Neural progenitor cell (in vitro differentiated cells): Measurements from ENCODE around the gene EYS. TPM values are rescaled to one million over a fixed set of nuclear protein-coding genes. Genes with fewer than 3 reads are reported as not detected.

Source experiments
- DNase-seq: peaks from one replicate; pipeline ENCODE4 v3.0.0-alpha.2; 2016; ENCODE audit warnings: low spot score
- H2AFZ ChIP-seq: fragments of 200-600 bp; sonication (generic); replicated peaks from 2 replicates; pipeline ENCODE4 v1.6.1; 2016; ENCODE audit warnings: antibody characterized with exemption
- H3F3A ChIP-seq: fragments of 200-600 bp; sonication (generic); 2 replicates; pipeline ENCODE4 v1.6.1; 2016; ENCODE audit warnings: antibody characterized with exemption, low read depth
- H3K27ac ChIP-seq: fragments of 200-600 bp; sonication (generic); 2 replicates; pipeline ENCODE4 v1.5.1; 2016; ENCODE audit warnings: mild to moderate bottlenecking
- H3K27me3 ChIP-seq: fragments of 200-600 bp; sonication (generic); 2 replicates; pipeline ENCODE4 v1.6.1; 2016; ENCODE audit warnings: mild to moderate bottlenecking, moderate library complexity
- H3K36me3 ChIP-seq: fragments of 200-600 bp; sonication (generic); 2 replicates; pipeline ENCODE4 v1.5.1; 2016
- H3K4me1 ChIP-seq: fragments of 200-600 bp; sonication (generic); 2 replicates; pipeline ENCODE4 v1.6.1; 2016; ENCODE audit warnings: mixed run types
- H3K4me2 ChIP-seq: fragments of 200-600 bp; sonication (generic); 2 replicates; pipeline ENCODE4 v1.6.1; 2016
- H3K4me3 ChIP-seq: fragments of 200-600 bp; sonication (generic); 2 replicates; pipeline ENCODE4 v1.5.1; 2016
- H3K79me2 ChIP-seq: fragments of 200-600 bp; sonication (generic); 2 replicates; pipeline ENCODE4 v1.6.1; 2016; ENCODE audit warnings: low read depth
- H3K9ac ChIP-seq: fragments of 200-600 bp; sonication (generic); 2 replicates; pipeline ENCODE4 v1.6.1; 2016
- H3K9me3 ChIP-seq: fragments of 200-600 bp; sonication (generic); 2 replicates; pipeline ENCODE4 v1.5.1; 2016; ENCODE audit warnings: low read depth
- H4K20me1 ChIP-seq: fragments of 200-600 bp; sonication (generic); 2 replicates; pipeline ENCODE4 v1.6.1; 2016; ENCODE audit warnings: low read depth
- H3K27ac Mint-ChIP-seq: 3 replicates; pipeline ENCODE4 v1.8.0; 2021; ENCODE audit warnings: mixed read lengths
- H3K27me3 Mint-ChIP-seq: 2 replicates; pipeline ENCODE4 v1.8.0; 2022; ENCODE audit warnings: low read depth, mild to moderate bottlenecking, inconsistent platforms, moderate library complexity, mixed read lengths; ENCODE audit not compliant: insufficient read depth
- H3K36me3 Mint-ChIP-seq: 3 replicates; pipeline ENCODE4 v1.8.0; 2021; ENCODE audit warnings: mixed read lengths
- H3K4me1 Mint-ChIP-seq: 3 replicates; pipeline ENCODE4 v1.8.0; 2021; ENCODE audit warnings: mixed read lengths
- H3K4me3 Mint-ChIP-seq: 3 replicates; pipeline ENCODE4 v1.8.0; 2021; ENCODE audit warnings: mild to moderate bottlenecking, moderate library complexity, mixed read lengths
- H3K9me3 Mint-ChIP-seq: 3 replicates; pipeline ENCODE4 v1.8.0; 2020; ENCODE audit warnings: mixed read lengths
- CTCF ChIP-seq: fragments of 200-600 bp; sonication (generic); IDR thresholded peaks from 2 replicates; pipeline ENCODE4 v1.5.1; 2017; ENCODE audit warnings: antibody characterized with exemption, mild to moderate bottlenecking
- EZH2 ChIP-seq: fragments of 200-600 bp; sonication (generic); IDR thresholded peaks from 2 replicates; pipeline ENCODE4 v1.6.1; 2017; ENCODE audit warnings: antibody characterized with exemption, mild to moderate bottlenecking, moderate library complexity
- EZH2phosphoT487 ChIP-seq: fragments of 200-600 bp; sonication (generic); IDR thresholded peaks from 2 replicates; pipeline ENCODE4 v1.6.1; 2017; ENCODE audit warnings: antibody characterized with exemption
- total RNA-seq: library from RNA; depleted of rRNA; stranded (reverse); fragments of >200 nt; gene quantifications from 2 replicates; pipeline ENCODE4 v1.2.3, GENCODE V29; 2015; ENCODE audit warnings: low replicate concordance

EYS gene
- total RNA-seq, 1 donor from 2014 or later = not detected

- H2AFZ ChIP-seq = no peak overlapping the region
- Mint-ChIP-seq H3K4me3 (no peak overlapping the region), H3K9me3 (peaks cover 4% of the 10 kb centered on the region), H3K27ac (no peak overlapping the region), H3K4me1 (no peaks in the 10 kb centered on the region), H3K27me3 (no peaks in the 10 kb centered on the region), H3K36me3 (no peaks in the 10 kb centered on the region)
- no peak overlapping the region for H3K9ac ChIP-seq
- no peaks in the 10 kb centered on the region for H4K20me1 ChIP-seq
- TF ChIP-seq EZH2phosphoT487 (no peak), CTCF (no peak), EZH2 (no peak)
- no peaks in the 10 kb centered on the region for H3K9me3 ChIP-seq
- no peaks in the 10 kb centered on the region for H3F3A ChIP-seq
- no peaks in the 10 kb centered on the region for H3K36me3 ChIP-seq
- no peak overlapping the region for H3K4me3 ChIP-seq
- H3K27me3 ChIP-seq = no peaks in the 10 kb centered on the region
- no peak for DNase-seq
- no peak overlapping the region for H3K27ac ChIP-seq
- H3K4me2 ChIP-seq = no peak overlapping the region
- no peaks in the 10 kb centered on the region for H3K4me1 ChIP-seq
- no peaks in the 10 kb centered on the region for H3K79me2 ChIP-seq
Observed at GRCh38 chr6:65642776-65643175, 64.2 kb downstream of the EYS start.

GRCh38 chr6:65638047-65638831 is 68.8 kb downstream of the EYS start:
- H3F3A ChIP-seq = no peaks in the 10 kb centered on the region
- H3K9me3 ChIP-seq = no peaks in the 10 kb centered on the region
- no peaks in the 10 kb centered on the region for H3K79me2 ChIP-seq
- H3K36me3 ChIP-seq = no peaks in the 10 kb centered on the region
- H3K4me2 ChIP-seq = no peak overlapping the region
- H3K4me1 Mint-ChIP-seq = no peaks in the 10 kb centered on the region
- no peak overlapping the region for H3K27ac ChIP-seq
- no peak overlapping the region for H2AFZ ChIP-seq
- TF ChIP-seq EZH2phosphoT487 (no peak), EZH2 (no peak), CTCF (peak; percentile 59)
- no peak overlapping the region for H3K4me3 ChIP-seq
- no peak overlapping the region for H3K9ac ChIP-seq
- H3K4me3 Mint-ChIP-seq = no peak overlapping the region
- no peaks in the 10 kb centered on the region for H3K27me3 ChIP-seq
- DNase-seq = peak; percentile 56
- H3K4me1 ChIP-seq = no peaks in the 10 kb centered on the region
- H3K27me3 Mint-ChIP-seq = no peaks in the 10 kb centered on the region
- no peak overlapping the region for H3K27ac Mint-ChIP-seq
- H3K36me3 Mint-ChIP-seq = no peaks in the 10 kb centered on the region
- no peaks in the 10 kb centered on the region for H3K9me3 Mint-ChIP-seq
- no peaks in the 10 kb centered on the region for H4K20me1 ChIP-seq

DNA sequence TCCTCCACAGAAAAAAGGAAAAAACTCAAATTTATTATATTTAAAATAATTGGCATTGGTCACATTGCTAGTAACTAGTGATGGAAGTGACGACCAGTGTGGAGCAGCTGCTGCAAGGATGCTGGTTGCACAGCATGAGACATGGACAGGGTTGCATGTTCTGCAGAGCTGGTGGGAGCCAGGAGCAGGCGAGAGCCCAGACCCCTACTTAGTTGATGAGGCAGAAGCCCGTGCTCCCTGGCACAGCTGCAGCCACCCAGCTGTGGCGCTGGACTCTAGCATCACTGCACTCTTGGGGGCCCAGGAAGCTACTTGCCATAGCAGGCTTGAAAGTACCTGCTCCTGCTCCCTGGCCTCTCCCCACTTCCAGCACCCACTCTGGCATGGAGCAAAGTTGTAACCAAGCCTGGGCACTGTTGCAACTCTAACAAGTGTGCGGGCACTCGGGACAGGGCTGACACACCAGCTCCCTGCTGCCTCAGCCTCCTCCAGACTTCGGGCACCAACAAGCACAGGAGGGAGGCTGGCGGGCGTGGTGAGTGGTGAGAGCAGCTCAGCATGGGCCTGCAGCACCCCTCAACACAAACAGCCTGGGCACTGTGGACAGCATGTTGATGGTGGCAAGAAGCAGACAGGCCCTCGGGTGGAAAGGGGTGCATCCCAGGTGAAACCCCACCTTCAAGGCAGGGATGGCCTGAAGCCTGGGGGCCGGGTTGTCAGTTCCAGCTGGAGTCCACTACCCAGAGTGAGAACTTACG is 69.6 kb downstream of the EYS start:
- no peaks in the 10 kb centered on the region for H3K27me3 Mint-ChIP-seq
- Histone ChIP-seq H3K4me1 (no peaks in the 10 kb centered on the region), H3K9me3 (no peaks in the 10 kb centered on the region), H3K79me2 (no peaks in the 10 kb centered on the region), H3F3A (no peaks in the 10 kb centered on the region), H3K4me2 (no peak overlapping the region), H3K27ac (no peak overlapping the region), H3K9ac (no peak overlapping the region), H3K4me3 (no peak overlapping the region), H3K27me3 (no peaks in the 10 kb centered on the region), H3K36me3 (no peaks in the 10 kb centered on the region), H4K20me1 (no peaks in the 10 kb centered on the region), H2AFZ (no peak overlapping the region)
- H3K9me3 Mint-ChIP-seq = no peaks in the 10 kb centered on the region
- no peak for DNase-seq
- no peaks in the 10 kb centered on the region for H3K4me1 Mint-ChIP-seq
- TF ChIP-seq EZH2 (no peak), CTCF (no peak), EZH2phosphoT487 (no peak)
- no peak overlapping the region for H3K4me3 Mint-ChIP-seq
- H3K27ac Mint-ChIP-seq = no peak overlapping the region
- no peaks in the 10 kb centered on the region for H3K36me3 Mint-ChIP-seq
